Measurements from ENCODE around the gene KCNMA1.

- no peak for TF ChIP-seq CTCF (IDR thresholded peaks at IDR 0.05)
- TF ChIP-seq REST (IDR thresholded peaks at IDR 0.05; ENCODE audit: low read depth, low read length) = no peak
- no peak for TF ChIP-seq PBX3 (IDR thresholded peaks at IDR 0.05)
- TF ChIP-seq GABPA (IDR thresholded peaks at IDR 0.05; ENCODE audit: low read depth) = no peak
- no peak for TF ChIP-seq EP300 (IDR thresholded peaks at IDR 0.05; ENCODE audit: borderline replicate concordance in 1 of 2, low read depth in 1 of 2, low read length in 1 of 2)
- TF ChIP-seq YY1 (IDR thresholded peaks at IDR 0.05; ENCODE audit: low read depth) = no peak
- no peak for TF ChIP-seq RFX5 (IDR thresholded peaks at IDR 0.05; ENCODE audit: low read length)
- TF ChIP-seq SMC3 (IDR thresholded peaks at IDR 0.05; ENCODE audit: low read depth, low read length) = no peak
- TF ChIP-seq ZBTB33 (IDR thresholded peaks at IDR 0.05; ENCODE audit: borderline replicate concordance, low read depth) = no peak
- TF ChIP-seq EZH2phosphoT487 (IDR thresholded peaks at IDR 0.05; ENCODE audit: borderline replicate concordance, low read depth) = no peak
- no peak for TF ChIP-seq GATA2 (CRISPR knock-in tag; IDR thresholded peaks at IDR 0.05)
- no peak for TF ChIP-seq MAX (IDR thresholded peaks at IDR 0.05; ENCODE audit: low read depth)
- no peak for TF ChIP-seq CHD2 (IDR thresholded peaks at IDR 0.05; ENCODE audit: low read length, partially characterized antibody)
Measured at GRCh38 chr10:77532068-77532467, 105.5 kb downstream of the KCNMA1 start.

Measured in SK-N-SH (cell line).